H1 (cell line): Measurements from ENCODE around the gene ADD1. TPM values are rescaled to one million over a fixed set of nuclear protein-coding genes. Genes with fewer than 3 reads are reported as not detected.

Experiments
- ZNF274 ChIP-seq: IDR thresholded peaks from 2 replicates; pipeline ENCODE4 v1.7.0; 2012; ENCODE audit warnings: low read length, borderline replicate concordance; ENCODE audit errors: extremely low read depth
- polyA plus RNA-seq, 7 experiments: library from polyadenylated mRNA; depleted of rRNA in 3 of 7; stranded (reverse) in 5 of 7; unstranded in 2 of 7; fragments of >200 nt in 5 of 7; fragments of 200-250 nt in 2 of 7; gene quantifications; 1 replicate in 5 of 7; 2 replicates in 1 of 7; 4 replicates in 1 of 7; pipeline versions ENCODE4 v1.2.1 to v1.2.3, GENCODE V29; 2011 to 2013; ENCODE audit warnings: missing spikeins in 2 of 7, mixed read lengths in 2 of 7
- total RNA-seq: library from RNA; stranded (reverse); fragmentation: NEBNext Ultra II Directional; extraction: Animal tissue kit (Norgen Biotek cat#: 25700); gene quantifications from 2 replicates; pipeline ENCODE4 v1.2.1, GENCODE V29; 2021

The ADD1 gene
- total and polyA plus RNA-seq, 2 of the 8 experiments (the other 6 are each of a cell fraction or from before 2014, with no cell fraction given): 113 to 143 TPM

- no peak for TF ChIP-seq ZNF274
Observed at GRCh38 chr4:2807571-2807970, 36.1 kb upstream of the ADD1 start (continued).
